Measurements from ENCODE around the gene HIP1R. TPM values are rescaled to one million over a fixed set of nuclear protein-coding genes. Genes with fewer than 3 reads are reported as not detected.
"Not testable (repeated sequence)": the region's sequence is repeated elsewhere in the genome, so short reads cannot be mapped to it uniquely, and the experiment has no call there.

The HIP1R gene
- total RNA-seq, 2 experiments from 2014 or later = 30.7 to 32.7 TPM

- ChIA-PET POLR2A (no interaction called here), CTCF (interaction anchor here (0.6 to 1.5 kb wide), 3 partner anchors 9 to 48 kb away, joined by 3 to 4 read pairs (median 3); no protein-coding TSS in a partner anchor)
- Mint-ChIP-seq H3K27ac (no peak overlapping the region), H3K36me3 (ENCODE audit: low read depth) (peaks cover 29% of the 10 kb centered on the region), H3K4me1 (peaks cover 85% of the 10 kb centered on the region), H3K9me3 (peaks cover 6% of the 10 kb centered on the region), H3K4me3 (no peak overlapping the region), H3K27me3 (peaks cover 7% of the 10 kb centered on the region)
- no peak for DNase-seq
These were observed 56.6 kb downstream of the HIP1R start for GRCh38 chr12:122891661-122892525.

- CTCF ChIA-PET = interaction anchor here (0.6 kb wide), 1 partner anchor 8 kb away, joined by 3 read pairs; no protein-coding TSS in a partner anchor
- H3K9me3 Mint-ChIP-seq, H3K27me3 Mint-ChIP-seq, DNase-seq, H3K4me3 Mint-ChIP-seq, POLR2A ChIA-PET, H3K27ac Mint-ChIP-seq: not testable (repeated sequence)
- H3K4me1 Mint-ChIP-seq = peaks cover 84% of the 10 kb centered on the region
- H3K36me3 Mint-ChIP-seq (ENCODE audit: low read depth) = peaks cover 29% of the 10 kb centered on the region
These were observed 57.5 kb downstream of the HIP1R start for GRCh38 chr12:122892724-122893123.

GRCh38 chr12:122893208-122894153 lies 58.2 kb downstream of the HIP1R start:
- Mint-ChIP-seq H3K36me3 (ENCODE audit: low read depth) (peaks cover 29% of the 10 kb centered on the region), H3K4me1 (peaks cover 84% of the 10 kb centered on the region), H3K4me3 (peak overlapping the region; percentile 34), H3K9me3 (peaks cover 6% of the 10 kb centered on the region), H3K27ac (no peak overlapping the region), H3K27me3 (peaks cover 7% of the 10 kb centered on the region)
- DNase-seq = no peak
- ChIA-PET POLR2A (interaction anchor here (0.6 kb wide), 1 partner anchor 470 kb away, joined by 3 read pairs; no protein-coding TSS in a partner anchor), CTCF (interaction anchor here (1.2 to 1.5 kb wide), 2 partner anchors 8 to 49 kb away, joined by 3 to 5 read pairs; no protein-coding TSS in a partner anchor)

GRCh38 chr12:122894193-122895121 lies 59.2 kb downstream of the HIP1R start:
- Mint-ChIP-seq H3K27ac (peak overlapping the region; percentile 95), H3K4me1 (peaks cover 85% of the 10 kb centered on the region), H3K27me3 (peaks cover 7% of the 10 kb centered on the region), H3K4me3 (peak overlapping the region; percentile 91), H3K9me3 (peaks cover 6% of the 10 kb centered on the region), H3K36me3 (ENCODE audit: low read depth) (peaks cover 27% of the 10 kb centered on the region)
- no peak for DNase-seq
- ChIA-PET POLR2A (interaction anchor here (0.6 kb wide), 2 partner anchors 469 to 500 kb away, joined by 3 to 4 read pairs; no protein-coding TSS in a partner anchor), CTCF (interaction anchor here (0.6 to 1.5 kb wide), 6 partner anchors 9 to 88 kb away, joined by 3 to 5 read pairs (median 3); no protein-coding TSS in a partner anchor)

GRCh38 chr12:122895320-122895703 lies 60.1 kb downstream of the HIP1R start:
- CTCF ChIA-PET = interaction anchor here (0.9 to 1.5 kb wide), 4 partner anchors 9 to 34 kb away, joined by 3 to 5 read pairs (median 3); no protein-coding TSS in a partner anchor

GRCh38 chr12:122895704-122896636 lies 60.7 kb downstream of the HIP1R start, which contains the start of gene VPS37B:
TSS of gene VPS37B (minus strand) at chr12:122896124. CDS start at chr12:122896062, 62 bp downstream.
- CTCF ChIA-PET = interaction anchor here (0.9 to 1.4 kb wide), 4 partner anchors 10 to 35 kb away, joined by 3 to 4 read pairs (median 3); no protein-coding TSS in a partner anchor
- Mint-ChIP-seq H3K9me3 (peaks cover 6% of the 10 kb centered on the region), H3K36me3 (ENCODE audit: low read depth) (peaks cover 27% of the 10 kb centered on the region), H3K4me3 (peak within 1 kb of the TSS; percentile 91), H3K27me3 (peaks cover 7% of the 10 kb centered on the region), H3K4me1 (peaks cover 87% of the 10 kb centered on the region), H3K27ac (peak within 1 kb of the TSS; percentile 95)
- POLR2A ChIA-PET = no interaction called here
- DNase-seq = peak; percentile 87

More at GRCh38 chr12:122895320-122895703, 60.1 kb downstream of the HIP1R start:
- Mint-ChIP-seq H3K9me3 (peaks cover 6% of the 10 kb centered on the region), H3K27ac (peak overlapping the region; percentile 95), H3K36me3 (ENCODE audit: low read depth) (peaks cover 29% of the 10 kb centered on the region), H3K4me1 (peaks cover 87% of the 10 kb centered on the region), H3K27me3 (peaks cover 7% of the 10 kb centered on the region), H3K4me3 (peak overlapping the region; percentile 91)
- POLR2A ChIA-PET = no interaction called here
- no peak for DNase-seq

- peaks cover 7% of the 10 kb centered on the region for H3K27me3 Mint-ChIP-seq
- H3K4me3 Mint-ChIP-seq = peak overlapping the region; percentile 91
- H3K4me1 Mint-ChIP-seq = peaks cover 87% of the 10 kb centered on the region
- CTCF ChIA-PET = interaction anchor here (1.2 to 1.4 kb wide), 2 partner anchors 11 to 14 kb away, joined by 3 to 4 read pairs; no protein-coding TSS in a partner anchor
- DNase-seq = no peak
- peaks cover 6% of the 10 kb centered on the region for H3K9me3 Mint-ChIP-seq
- H3K36me3 Mint-ChIP-seq (ENCODE audit: low read depth) = peaks cover 27% of the 10 kb centered on the region
- POLR2A ChIA-PET = no interaction called here
- H3K27ac Mint-ChIP-seq = peak overlapping the region; percentile 95
These were observed 61.4 kb downstream of the HIP1R start for GRCh38 chr12:122896662-122897061.

- peak overlapping the region; percentile 95 for H3K27ac Mint-ChIP-seq
- CTCF ChIA-PET = interaction anchor here (0.6 kb wide), 1 partner anchor 169 kb away, joined by 3 read pairs; no protein-coding TSS in a partner anchor
- H3K4me1 Mint-ChIP-seq = peaks cover 79% of the 10 kb centered on the region
- H3K27me3 Mint-ChIP-seq = peaks cover 22% of the 10 kb centered on the region
- H3K36me3 Mint-ChIP-seq (ENCODE audit: low read depth) = peaks cover 17% of the 10 kb centered on the region
- POLR2A ChIA-PET = no interaction called here
- no peak for DNase-seq
- H3K9me3 Mint-ChIP-seq = peaks cover 6% of the 10 kb centered on the region
- H3K4me3 Mint-ChIP-seq = no peak overlapping the region
These were observed 64.6 kb downstream of the HIP1R start for GRCh38 chr12:122899887-122900286.

- H3K36me3 Mint-ChIP-seq (ENCODE audit: low read depth) = peaks cover 3% of the 10 kb centered on the region
- CTCF ChIA-PET = interaction anchor here (0.7 to 1.4 kb wide), 3 partner anchors 21 to 335 kb away, joined by 3 to 5 read pairs (median 3); no protein-coding TSS in a partner anchor
- peaks cover 15% of the 10 kb centered on the region for H3K27me3 Mint-ChIP-seq
- POLR2A ChIA-PET = no interaction called here
- no peaks in the 10 kb centered on the region for H3K9me3 Mint-ChIP-seq
- no peak for DNase-seq
- H3K27ac Mint-ChIP-seq = peak overlapping the region; percentile 10
- H3K4me1 Mint-ChIP-seq = peaks cover 51% of the 10 kb centered on the region
- H3K4me3 Mint-ChIP-seq = no peak overlapping the region
These were observed 67.8 kb downstream of the HIP1R start for GRCh38 chr12:122902854-122903692.

GRCh38 chr12:122903693-122904034 lies 68.4 kb downstream of the HIP1R start:
- POLR2A ChIA-PET = no interaction called here
- peaks cover 45% of the 10 kb centered on the region for H3K4me1 Mint-ChIP-seq

More at GRCh38 chr12:122903693-122904034, 68.4 kb downstream of the HIP1R start:
- H3K4me3 Mint-ChIP-seq = no peak overlapping the region
- peaks cover 3% of the 10 kb centered on the region for H3K36me3 Mint-ChIP-seq (ENCODE audit: low read depth)
- peaks cover 15% of the 10 kb centered on the region for H3K27me3 Mint-ChIP-seq
- no peak for DNase-seq
- no peaks in the 10 kb centered on the region for H3K9me3 Mint-ChIP-seq
- no peak overlapping the region for H3K27ac Mint-ChIP-seq
- CTCF ChIA-PET = interaction anchor here (0.6 to 0.7 kb wide), 2 partner anchors 22 to 68 kb away, joined by 4 to 5 read pairs; no protein-coding TSS in a partner anchor

All from activated CD4-positive, alpha-beta T cell treated with anti-CD3 and anti-CD28 coated beads, Interleukin-2, amount 10 ng/mL, durations not matched to agents 7 days and 5 days (primary cell).